Trophoblast cell (in vitro differentiated cells and primary cell): ENCODE results near the gene CCT7.

Experiments
- DNase-seq, 2 donors: peaks; one replicate each; pipeline ENCODE4 v3.0.0-alpha.2; 2016
- H2AFZ ChIP-seq: 2 replicates; pipeline ENCODE4 v1.6.1; 2013; ENCODE audit warnings: low read length, moderate library complexity, mild to moderate bottlenecking; ENCODE audit not compliant: insufficient read depth, poor library complexity
- H2AK5ac ChIP-seq: 2 replicates; pipeline ENCODE4 v1.6.1; 2013; ENCODE audit warnings: mild to moderate bottlenecking, low read length
- H2BK120ac ChIP-seq: 2 replicates; pipeline ENCODE4 v1.6.1; 2013; ENCODE audit warnings: low read length, mild to moderate bottlenecking, moderate library complexity; ENCODE audit not compliant: insufficient read depth, poor library complexity
- H2BK12ac ChIP-seq: 2 replicates; pipeline ENCODE4 v1.6.1; 2013; ENCODE audit warnings: mild to moderate bottlenecking, low read length, moderate library complexity
- H2BK5ac ChIP-seq: 2 replicates; pipeline ENCODE4 v1.6.1; 2013; ENCODE audit warnings: low read length, low read depth, moderate library complexity, mild to moderate bottlenecking; ENCODE audit not compliant: poor library complexity
- H3K14ac ChIP-seq: 2 replicates; pipeline ENCODE4 v1.6.1; 2013; ENCODE audit warnings: mild to moderate bottlenecking, low read length
- H3K18ac ChIP-seq: 2 replicates; pipeline ENCODE4 v1.6.1; 2013; ENCODE audit warnings: mild to moderate bottlenecking, low read length
- H3K23ac ChIP-seq: 2 replicates; pipeline ENCODE4 v1.6.1; 2013; ENCODE audit warnings: low read length
- H3K27ac ChIP-seq: 2 replicates; pipeline ENCODE4 v1.5.1; 2013; ENCODE audit warnings: low read depth, mild to moderate bottlenecking, inconsistent platforms, low read length, moderate library complexity
- H3K27me3 ChIP-seq: 2 replicates; pipeline ENCODE4 v1.6.1; 2013; ENCODE audit warnings: inconsistent platforms, mild to moderate bottlenecking, low read length, moderate library complexity; ENCODE audit not compliant: insufficient read depth
- H3K36me3 ChIP-seq, 2 experiments: 1 replicate in 1 of 2; 2 replicates in 1 of 2; pipeline ENCODE4 v1.6.1; 2013; ENCODE audit warnings: low read length in 2 of 2, mild to moderate bottlenecking in 2 of 2, moderate library complexity in 1 of 2; ENCODE audit not compliant: insufficient read depth in 2 of 2, control insufficient read depth in 1 of 2
- H3K4ac ChIP-seq: 2 replicates; pipeline ENCODE4 v1.6.1; 2013; ENCODE audit warnings: low read depth, mild to moderate bottlenecking, low read length, moderate library complexity
- H3K4me1 ChIP-seq, 2 experiments: 1 replicate in 1 of 2; 2 replicates in 1 of 2; pipeline ENCODE4 v1.6.1; 2013; ENCODE audit warnings: low read length in 2 of 2, mild to moderate bottlenecking in 2 of 2, moderate library complexity in 1 of 2; ENCODE audit not compliant: insufficient read depth in 2 of 2, control insufficient read depth in 1 of 2
- H3K4me2 ChIP-seq: 2 replicates; pipeline ENCODE4 v1.6.1; 2013; ENCODE audit warnings: inconsistent platforms, mild to moderate bottlenecking, low read length, moderate library complexity
- H3K4me3 ChIP-seq: 2 replicates; pipeline ENCODE4 v1.5.1; 2013; ENCODE audit warnings: mild to moderate bottlenecking, low read depth, low read length, inconsistent platforms
- H3K79me1 ChIP-seq: one replicate; pipeline ENCODE4 v1.6.1; 2013; ENCODE audit warnings: low read length
- H3K79me2 ChIP-seq: 2 replicates; pipeline ENCODE4 v1.6.1; 2013; ENCODE audit warnings: low read length, mild to moderate bottlenecking; ENCODE audit not compliant: control insufficient read depth, insufficient read depth, poor library complexity
- H3K9ac ChIP-seq: 2 replicates; pipeline ENCODE4 v1.6.1; 2013; ENCODE audit warnings: mild to moderate bottlenecking, low read length
- H3K9me3 ChIP-seq: 2 replicates; pipeline ENCODE4 v1.6.1; 2013; ENCODE audit warnings: low read depth, mild to moderate bottlenecking, control low read depth, inconsistent platforms, low read length; ENCODE audit not compliant: insufficient read depth
- H4K12ac ChIP-seq: 2 replicates; pipeline ENCODE4 v1.6.1; 2013; ENCODE audit warnings: low read depth, mild to moderate bottlenecking, low read length, moderate library complexity
- H4K8ac ChIP-seq: 2 replicates; pipeline ENCODE4 v1.6.1; 2013; ENCODE audit warnings: low read depth, mild to moderate bottlenecking, low read length, moderate library complexity
- H4K91ac ChIP-seq: one replicate; pipeline ENCODE4 v1.6.1; 2013; ENCODE audit warnings: low read depth, mild to moderate bottlenecking, low read length, moderate library complexity
- WGBS: extraction: QIAGEN DNeasy Blood & Tissue Kit; methylation state at CpG from one replicate; pipeline ENCODE4 v1.1.7; 2013; ENCODE audit warnings: missing lambda C conversion rate; ENCODE audit not compliant: insufficient read length, insufficient coverage; ENCODE audit errors: extremely low coverage; 5-methylcytosine and 5-hydroxymethylcytosine counted together

The CCT7 gene

GRCh38 chr2:73292906-73293533 lies 58.9 kb downstream of the CCT7 start:
- Histone ChIP-seq H3K36me3 (no peaks in the 10 kb centered on the region), H2BK5ac (no peak overlapping the region), H3K14ac (no peak overlapping the region), H4K8ac (no peak overlapping the region), H3K27me3 (peaks cover 45% of the 10 kb centered on the region), H2AFZ (no peak overlapping the region), H3K23ac (no peak overlapping the region), H4K91ac (no peak overlapping the region), H3K4ac (no peak overlapping the region), H3K9ac (no peak overlapping the region), H3K9me3 (peaks cover 3% of the 10 kb centered on the region), H3K79me1 (no peaks in the 10 kb centered on the region), H3K27ac (no peak overlapping the region), H3K4me3 (peak overlapping the region; percentile 66), H3K4me2 (peak overlapping the region; percentile 94), H2AK5ac (no peak overlapping the region), H3K4me1 (peaks cover 5 to 19% of the 10 kb centered on the region in 2 experiments), H4K12ac (no peak overlapping the region), H2BK120ac (no peak overlapping the region), H2BK12ac (no peak overlapping the region), H3K79me2 (no peaks in the 10 kb centered on the region), H3K18ac (no peak overlapping the region)
- no peak for DNase-seq
- no CpG with 5 or more reads among the region's 64 CpGs for WGBS

DNA sequence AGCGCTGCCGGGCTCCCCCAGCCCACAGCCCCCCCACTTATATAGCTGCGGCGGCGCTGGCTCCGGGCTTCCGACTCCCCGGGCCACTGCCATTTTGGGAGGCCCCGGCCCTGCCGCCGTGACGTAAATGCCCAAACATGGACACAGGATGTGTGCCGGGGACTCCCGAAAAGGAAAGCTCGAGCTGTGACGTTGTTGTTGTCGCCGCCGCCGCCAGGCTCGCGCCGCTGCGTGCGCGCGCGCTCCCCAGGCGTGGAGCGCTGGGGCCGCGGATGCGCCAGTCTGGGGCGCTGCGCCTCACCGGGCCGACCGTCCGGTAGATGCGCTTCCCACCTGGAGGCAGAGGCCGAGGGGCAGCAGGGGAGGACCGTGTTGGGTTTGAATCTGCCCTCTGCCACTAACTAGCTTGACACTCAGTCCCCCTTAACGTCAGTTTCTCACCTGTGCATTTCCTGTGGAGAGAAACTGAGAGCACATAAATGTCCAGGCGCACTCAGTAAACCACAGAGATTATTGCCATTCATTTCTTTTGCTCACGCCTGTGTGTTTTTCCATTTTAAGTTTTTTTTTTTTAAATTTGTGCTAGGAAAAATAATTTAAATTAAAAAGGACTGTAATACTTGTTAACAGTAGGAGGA lies 59.5 kb downstream of the CCT7 start, which contains the start of gene EGR4:
Gene EGR4 (minus strand): TSS at position 15 of the 638 bp plus-strand sequence. CDS start 231 bp downstream, outside the sequence.
- peaks cover 5 to 19% of the 10 kb centered on the region in 2 experiments for H3K4me1 ChIP-seq
- H3K27me3 ChIP-seq: peaks cover 45% of the 10 kb centered on the region
- H3K79me1 ChIP-seq: no peaks in the 10 kb centered on the region
- H4K91ac ChIP-seq: no peak within 1 kb of the TSS
- no peak within 1 kb of the TSS for H3K4ac ChIP-seq
- DNase-seq: peak in 1 of 2 donors; percentile 34
- no peak within 1 kb of the TSS for H3K14ac ChIP-seq
- H3K36me3 ChIP-seq: no peaks in the 10 kb centered on the region
- no peaks in the 10 kb centered on the region for H3K79me2 ChIP-seq
- H3K23ac ChIP-seq: no peak within 1 kb of the TSS
- H3K4me3 ChIP-seq: peak within 1 kb of the TSS; percentile 66
- no peak within 1 kb of the TSS for H2AK5ac ChIP-seq
- no peak within 1 kb of the TSS for H3K27ac ChIP-seq
- H3K18ac ChIP-seq: no peak within 1 kb of the TSS
- H4K12ac ChIP-seq: no peak within 1 kb of the TSS
- H3K9ac ChIP-seq: no peak within 1 kb of the TSS
- H3K4me2 ChIP-seq: peak within 1 kb of the TSS; percentile 94
- WGBS: no CpG with 5 or more reads among the region's 45 CpGs
- no peak within 1 kb of the TSS for H2BK120ac ChIP-seq
- H2BK12ac ChIP-seq: no peak within 1 kb of the TSS
- H4K8ac ChIP-seq: no peak within 1 kb of the TSS
- H2AFZ ChIP-seq: peak within 1 kb of the TSS; percentile 83
- peaks cover 3% of the 10 kb centered on the region for H3K9me3 ChIP-seq
- H2BK5ac ChIP-seq: no peak within 1 kb of the TSS

GRCh38 chr2:73294239-73294638 lies 60.1 kb downstream of the CCT7 start:
- Histone ChIP-seq H3K9me3 (peaks cover 3% of the 10 kb centered on the region), H3K18ac (no peak overlapping the region), H3K36me3 (no peaks in the 10 kb centered on the region), H2BK120ac (no peak overlapping the region), H3K4me3 (no peak overlapping the region), H4K8ac (no peak overlapping the region), H3K79me2 (no peaks in the 10 kb centered on the region), H3K4me2 (no peak overlapping the region), H3K23ac (no peak overlapping the region), H2BK5ac (no peak overlapping the region), H3K27ac (no peak overlapping the region), H3K4me1 (peaks cover 5 to 19% of the 10 kb centered on the region in 2 experiments), H3K9ac (no peak overlapping the region), H2AK5ac (no peak overlapping the region), H4K91ac (no peak overlapping the region), H3K4ac (no peak overlapping the region), H2BK12ac (no peak overlapping the region), H2AFZ (no peak overlapping the region), H3K27me3 (peaks cover 45% of the 10 kb centered on the region), H3K79me1 (no peaks in the 10 kb centered on the region), H3K14ac (no peak overlapping the region), H4K12ac (no peak overlapping the region)
- DNase-seq: no peak
- WGBS: no CpG with 5 or more reads among the region's 2 CpGs

- no peak overlapping the region for H3K14ac ChIP-seq
- WGBS: no CpG with 5 or more reads among the region's 5 CpGs
- H3K4me1 ChIP-seq: peaks cover 5 to 19% of the 10 kb centered on the region in 2 experiments
- H4K12ac ChIP-seq: no peak overlapping the region
- H4K8ac ChIP-seq: no peak overlapping the region
- H4K91ac ChIP-seq: no peak overlapping the region
- H3K79me1 ChIP-seq: no peaks in the 10 kb centered on the region
- H2BK120ac ChIP-seq: no peak overlapping the region
- H3K23ac ChIP-seq: peak overlapping the region; percentile 20
- no peak overlapping the region for H2BK12ac ChIP-seq
- H2AFZ ChIP-seq: no peak overlapping the region
- no peak for DNase-seq
- H3K4ac ChIP-seq: no peak overlapping the region
- no peak overlapping the region for H3K27ac ChIP-seq
- no peaks in the 10 kb centered on the region for H3K36me3 ChIP-seq
- H3K4me3 ChIP-seq: no peak overlapping the region
- no peak overlapping the region for H3K9ac ChIP-seq
- no peak overlapping the region for H2BK5ac ChIP-seq
- peaks cover 37% of the 10 kb centered on the region for H3K27me3 ChIP-seq
- H3K9me3 ChIP-seq: peaks cover 3% of the 10 kb centered on the region
- no peak overlapping the region for H3K18ac ChIP-seq
- H3K79me2 ChIP-seq: no peaks in the 10 kb centered on the region
- no peak overlapping the region for H2AK5ac ChIP-seq
- no peak overlapping the region for H3K4me2 ChIP-seq
Measured at GRCh38 chr2:73295751-73296400, 61.8 kb downstream of the CCT7 start.
